Measurements from ENCODE around the gene ZNF311.

DNA sequence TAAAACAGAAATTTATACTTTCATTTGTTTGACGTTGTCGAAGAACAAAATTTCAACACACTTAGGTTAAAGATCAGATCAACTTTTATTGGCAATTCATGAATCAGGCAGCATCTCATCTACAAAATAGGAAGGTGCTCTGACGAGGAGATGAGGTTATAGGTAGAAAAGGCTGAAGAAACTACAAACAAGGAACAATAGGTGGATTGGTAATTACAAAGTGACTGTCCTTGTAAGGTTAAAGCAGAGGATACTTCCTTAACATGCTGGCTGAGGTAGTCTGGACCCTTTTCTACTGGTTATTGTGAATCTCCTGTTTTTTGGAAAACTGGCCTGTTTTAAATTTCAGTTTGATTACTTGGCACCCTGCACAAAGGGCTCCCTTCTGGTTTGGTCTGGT, 48.8 kb downstream of the ZNF311 start:
- no peak for TF ChIP-seq POLR2A (IDR thresholded peaks at IDR 0.05)
- TF ChIP-seq, protein P1, sequence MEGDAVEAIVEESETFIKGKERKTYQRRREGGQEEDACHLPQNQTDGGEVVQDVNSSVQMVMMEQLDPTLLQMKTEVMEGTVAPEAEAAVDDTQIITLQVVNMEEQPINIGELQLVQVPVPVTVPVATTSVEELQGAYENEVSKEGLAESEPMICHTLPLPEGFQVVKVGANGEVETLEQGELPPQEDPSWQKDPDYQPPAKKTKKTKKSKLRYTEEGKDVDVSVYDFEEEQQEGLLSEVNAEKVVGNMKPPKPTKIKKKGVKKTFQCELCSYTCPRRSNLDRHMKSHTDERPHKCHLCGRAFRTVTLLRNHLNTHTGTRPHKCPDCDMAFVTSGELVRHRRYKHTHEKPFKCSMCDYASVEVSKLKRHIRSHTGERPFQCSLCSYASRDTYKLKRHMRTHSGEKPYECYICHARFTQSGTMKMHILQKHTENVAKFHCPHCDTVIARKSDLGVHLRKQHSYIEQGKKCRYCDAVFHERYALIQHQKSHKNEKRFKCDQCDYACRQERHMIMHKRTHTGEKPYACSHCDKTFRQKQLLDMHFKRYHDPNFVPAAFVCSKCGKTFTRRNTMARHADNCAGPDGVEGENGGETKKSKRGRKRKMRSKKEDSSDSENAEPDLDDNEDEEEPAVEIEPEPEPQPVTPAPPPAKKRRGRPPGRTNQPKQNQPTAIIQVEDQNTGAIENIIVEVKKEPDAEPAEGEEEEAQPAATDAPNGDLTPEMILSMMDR (IDR thresholded peaks at IDR 0.05) = no peak

Data from breast epithelium (tissue), 3 donors.